Mesendoderm (in vitro differentiated cells): ENCODE measurements around the gene ABHD2.
A peak's percentile ranks its signal among the peaks of the same experiment; 100 is the strongest.

Experiments used
- DNase-seq: peaks from one replicate; pipeline ENCODE4 v3.0.0; 2013
- H2AK5ac ChIP-seq: 2 replicates; pipeline ENCODE4 v1.6.1; 2013; ENCODE audit warnings: low read length, inconsistent platforms
- H2BK120ac ChIP-seq: 2 replicates; pipeline ENCODE4 v1.6.1; 2013; ENCODE audit warnings: low read depth, mild to moderate bottlenecking, low read length, moderate library complexity, mixed read lengths
- H2BK15ac ChIP-seq: replicated peaks from 2 replicates; pipeline ENCODE4 v1.6.1; 2013; ENCODE audit warnings: low read depth, mild to moderate bottlenecking, moderate library complexity
- H2BK5ac ChIP-seq: 2 replicates; pipeline ENCODE4 v1.6.1; 2013; ENCODE audit warnings: low read length, inconsistent platforms
- H3K18ac ChIP-seq: 2 replicates; pipeline ENCODE4 v1.6.1; 2013; ENCODE audit warnings: mild to moderate bottlenecking, low read length, mixed read lengths
- H3K23ac ChIP-seq: one replicate; pipeline ENCODE4 v1.6.1; 2013; ENCODE audit warnings: low read length
- H3K27ac ChIP-seq: 2 replicates; pipeline ENCODE4 v1.5.1; 2013; ENCODE audit warnings: low read depth, mild to moderate bottlenecking, inconsistent platforms, low read length, moderate library complexity
- H3K27me3 ChIP-seq: 2 replicates; pipeline ENCODE4 v1.6.1; 2013; ENCODE audit warnings: low read length, control low read depth, mild to moderate bottlenecking, inconsistent platforms; ENCODE audit not compliant: insufficient read depth, poor library complexity
- H3K36me3 ChIP-seq: 2 replicates; pipeline ENCODE4 v1.6.1; 2013; ENCODE audit warnings: low read length, inconsistent platforms; ENCODE audit not compliant: control insufficient read depth, insufficient read depth
- H3K4ac ChIP-seq: one replicate; pipeline ENCODE4 v1.6.1; 2013; ENCODE audit warnings: low read depth, mild to moderate bottlenecking, low read length, moderate library complexity
- H3K4me1 ChIP-seq: 2 replicates; pipeline ENCODE4 v1.6.1; 2013; ENCODE audit warnings: low read depth, low read length, inconsistent platforms; ENCODE audit not compliant: control insufficient read depth
- H3K4me2 ChIP-seq: 2 replicates; pipeline ENCODE4 v1.6.1; 2013; ENCODE audit warnings: low read length
- H3K4me3 ChIP-seq: 2 replicates; pipeline ENCODE4 v1.5.1; 2013; ENCODE audit warnings: mild to moderate bottlenecking, low read length
- H3K56ac ChIP-seq: one replicate; pipeline ENCODE4 v1.6.1; 2013; ENCODE audit warnings: low read length
- H3K79me1 ChIP-seq: 2 replicates; pipeline ENCODE4 v1.6.1; 2013; ENCODE audit warnings: low read length, inconsistent platforms
- H3K79me2 ChIP-seq: 2 replicates; pipeline ENCODE4 v1.6.1; 2013; ENCODE audit warnings: mild to moderate bottlenecking, low read length; ENCODE audit not compliant: control insufficient read depth, insufficient read depth
- H3K9ac ChIP-seq: 2 replicates; pipeline ENCODE4 v1.6.1; 2013; ENCODE audit warnings: low read length, inconsistent platforms
- H4K5ac ChIP-seq: one replicate; pipeline ENCODE4 v1.6.1; 2013; ENCODE audit warnings: low read length
- H4K8ac ChIP-seq: one replicate; pipeline ENCODE4 v1.6.1; 2013; ENCODE audit warnings: low read depth, mild to moderate bottlenecking, control low read depth, low read length, moderate library complexity
- WGBS: extraction: QIAGEN DNeasy Blood & Tissue Kit; methylation state at CpG from one replicate; pipeline ENCODE4 v1.1.7; 2013; ENCODE audit warnings: low lambda C conversion rate, missing lambda C conversion rate; ENCODE audit not compliant: insufficient coverage; ENCODE audit errors: extremely low coverage; 5-methylcytosine and 5-hydroxymethylcytosine counted together

ABHD2 gene

DNA sequence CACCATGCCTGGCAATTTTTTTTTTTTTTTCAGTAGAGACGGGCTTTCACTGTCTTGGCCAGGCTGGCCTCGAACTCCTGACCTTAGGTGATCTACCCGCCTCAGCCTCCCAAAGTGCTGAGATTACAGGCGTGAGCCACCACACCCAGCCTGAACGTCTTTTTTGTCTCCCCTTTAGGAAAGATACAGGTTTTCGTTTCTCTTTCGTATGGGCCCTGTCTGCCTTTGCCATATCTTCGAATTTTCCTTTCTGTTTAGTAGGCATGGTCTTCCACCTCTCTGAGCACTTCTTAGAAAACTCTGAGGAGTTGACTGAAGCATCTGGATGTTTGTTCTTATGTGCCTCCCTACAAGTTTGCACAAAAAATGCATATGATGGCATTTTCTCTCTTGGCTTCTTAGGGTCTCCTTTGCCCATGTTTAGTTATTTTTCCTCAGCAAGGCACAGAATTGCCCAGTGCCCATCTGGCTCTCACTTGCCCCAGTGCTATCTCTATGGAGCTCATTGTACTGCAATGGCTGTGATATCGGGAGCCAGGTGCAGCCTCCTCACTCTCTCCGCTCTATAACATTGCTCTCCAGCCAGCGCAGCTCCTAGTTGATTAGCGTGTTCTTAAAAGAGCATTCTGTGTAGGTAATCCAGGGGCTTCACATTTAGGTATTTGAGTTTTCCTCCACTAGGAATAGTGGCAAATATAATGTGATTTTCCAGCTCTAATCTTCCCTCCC, 48.0 kb downstream of the ABHD2 start:
- no peak overlapping the region for H3K4me3 ChIP-seq
- H3K9ac ChIP-seq = no peak overlapping the region
- no peak overlapping the region for H3K27ac ChIP-seq
- no peaks in the 10 kb centered on the region for H3K27me3 ChIP-seq
- H2BK120ac ChIP-seq = no peak overlapping the region
- H3K23ac ChIP-seq = no peak overlapping the region
- WGBS = no CpG with 5 or more reads among the region's 12 CpGs
- H3K79me1 ChIP-seq = no peaks in the 10 kb centered on the region
- no peaks in the 10 kb centered on the region for H3K36me3 ChIP-seq
- no peak overlapping the region for H3K4me2 ChIP-seq
- no peak overlapping the region for H4K5ac ChIP-seq
- H2BK5ac ChIP-seq = no peak overlapping the region
- H4K8ac ChIP-seq = no peak overlapping the region
- H3K56ac ChIP-seq = no peak overlapping the region
- no peak overlapping the region for H3K4ac ChIP-seq
- no peak for DNase-seq
- no peaks in the 10 kb centered on the region for H3K79me2 ChIP-seq
- H3K18ac ChIP-seq = no peak overlapping the region
- no peak overlapping the region for H2BK15ac ChIP-seq
- no peaks in the 10 kb centered on the region for H3K4me1 ChIP-seq
- H2AK5ac ChIP-seq = no peak overlapping the region

DNA sequence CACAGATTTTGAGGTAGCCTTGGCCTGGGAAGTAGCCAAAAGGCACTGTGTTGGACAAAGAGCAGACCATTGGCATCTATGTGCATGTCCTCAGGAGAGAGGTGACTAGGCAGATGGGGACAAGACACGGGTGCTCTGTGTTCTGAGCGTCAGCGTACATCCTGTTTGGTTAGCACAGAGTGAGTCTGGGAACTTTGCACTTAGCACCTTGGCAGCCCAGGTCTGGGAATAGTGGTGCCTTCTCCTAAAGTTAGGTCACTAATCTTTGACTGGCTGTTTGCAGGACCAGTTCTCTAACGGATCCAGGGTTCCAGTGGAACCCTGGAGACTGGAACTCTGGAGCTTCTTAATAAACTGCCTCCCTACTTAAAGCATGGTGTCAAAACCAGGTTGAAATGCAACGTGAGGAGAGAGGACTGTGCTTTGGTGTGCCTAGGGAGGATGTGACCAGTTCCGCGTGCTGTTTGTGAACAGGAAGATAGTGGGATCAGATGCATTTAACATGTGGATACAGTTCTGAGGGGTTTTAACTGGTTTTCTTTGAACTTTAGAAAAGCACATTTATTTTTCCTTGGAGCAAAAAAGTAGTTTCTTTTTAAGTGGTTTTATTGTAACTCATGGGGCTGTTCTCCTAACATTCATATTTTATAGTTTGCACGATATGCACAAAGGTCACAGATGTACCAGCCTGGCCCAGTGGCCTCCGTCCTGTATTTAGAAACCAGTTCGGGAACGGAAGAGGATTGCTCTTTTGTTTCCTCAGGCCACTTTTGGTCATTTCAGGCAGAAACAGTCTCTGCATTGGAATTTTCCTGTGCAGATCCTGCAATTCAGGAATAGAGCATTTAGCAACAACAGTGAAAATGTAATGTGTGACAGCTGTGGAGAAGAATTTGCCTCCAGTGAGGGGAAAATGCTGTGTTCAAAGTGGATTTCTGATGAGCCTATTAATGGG, 48.8 kb downstream of the ABHD2 start:
- DNase-seq = no peak
- Histone ChIP-seq H3K79me2 (no peaks in the 10 kb centered on the region), H3K27ac (no peak overlapping the region), H3K27me3 (no peaks in the 10 kb centered on the region), H4K8ac (no peak overlapping the region), H3K4me3 (no peak overlapping the region), H2BK120ac (no peak overlapping the region), H3K9ac (no peak overlapping the region), H2AK5ac (no peak overlapping the region), H2BK5ac (no peak overlapping the region), H3K18ac (no peak overlapping the region), H3K4me1 (no peaks in the 10 kb centered on the region), H3K56ac (no peak overlapping the region), H3K4me2 (no peak overlapping the region), H3K79me1 (no peaks in the 10 kb centered on the region), H4K5ac (no peak overlapping the region), H2BK15ac (no peak overlapping the region), H3K36me3 (no peaks in the 10 kb centered on the region), H3K23ac (no peak overlapping the region), H3K4ac (no peak overlapping the region)
- no CpG with 5 or more reads among the region's 11 CpGs for WGBS

DNA sequence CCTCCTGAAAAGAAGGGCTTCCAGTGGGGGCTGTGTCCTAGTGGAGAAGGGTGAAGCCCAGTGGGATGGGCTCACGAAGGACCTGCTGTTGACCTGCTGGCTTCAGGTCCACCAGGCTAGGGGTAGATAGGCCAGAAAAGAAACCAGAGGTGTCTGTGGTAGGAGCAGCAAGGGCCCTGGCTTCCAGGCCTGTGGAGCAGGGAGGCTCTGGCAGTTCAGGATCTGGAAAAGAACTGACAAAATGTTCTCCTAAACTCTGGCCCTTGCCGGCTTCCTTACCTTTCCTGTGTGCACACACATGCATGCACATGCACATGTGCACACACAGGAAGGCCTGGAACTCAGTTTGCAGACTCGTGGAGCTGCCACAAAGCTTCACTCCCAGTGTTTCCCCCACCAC, 49.7 kb downstream of the ABHD2 start:
- no peak overlapping the region for H2AK5ac ChIP-seq
- H3K56ac ChIP-seq = no peak overlapping the region
- H3K9ac ChIP-seq = no peak overlapping the region
- H3K79me2 ChIP-seq = no peaks in the 10 kb centered on the region
- no peak overlapping the region for H2BK15ac ChIP-seq
- no peak overlapping the region for H4K5ac ChIP-seq
- WGBS = no CpG with 5 or more reads among the region's 3 CpGs
- H3K79me1 ChIP-seq = no peaks in the 10 kb centered on the region
- H3K27ac ChIP-seq = no peak overlapping the region
- no peak for DNase-seq
- no peak overlapping the region for H3K4me3 ChIP-seq
- no peak overlapping the region for H3K4me2 ChIP-seq
- H3K36me3 ChIP-seq = no peaks in the 10 kb centered on the region
- peaks cover 2% of the 10 kb centered on the region for H3K4me1 ChIP-seq
- H3K18ac ChIP-seq = no peak overlapping the region
- H3K27me3 ChIP-seq = no peaks in the 10 kb centered on the region
- H3K4ac ChIP-seq = no peak overlapping the region
- no peak overlapping the region for H2BK5ac ChIP-seq
- no peak overlapping the region for H4K8ac ChIP-seq
- no peak overlapping the region for H3K23ac ChIP-seq
- no peak overlapping the region for H2BK120ac ChIP-seq

DNA sequence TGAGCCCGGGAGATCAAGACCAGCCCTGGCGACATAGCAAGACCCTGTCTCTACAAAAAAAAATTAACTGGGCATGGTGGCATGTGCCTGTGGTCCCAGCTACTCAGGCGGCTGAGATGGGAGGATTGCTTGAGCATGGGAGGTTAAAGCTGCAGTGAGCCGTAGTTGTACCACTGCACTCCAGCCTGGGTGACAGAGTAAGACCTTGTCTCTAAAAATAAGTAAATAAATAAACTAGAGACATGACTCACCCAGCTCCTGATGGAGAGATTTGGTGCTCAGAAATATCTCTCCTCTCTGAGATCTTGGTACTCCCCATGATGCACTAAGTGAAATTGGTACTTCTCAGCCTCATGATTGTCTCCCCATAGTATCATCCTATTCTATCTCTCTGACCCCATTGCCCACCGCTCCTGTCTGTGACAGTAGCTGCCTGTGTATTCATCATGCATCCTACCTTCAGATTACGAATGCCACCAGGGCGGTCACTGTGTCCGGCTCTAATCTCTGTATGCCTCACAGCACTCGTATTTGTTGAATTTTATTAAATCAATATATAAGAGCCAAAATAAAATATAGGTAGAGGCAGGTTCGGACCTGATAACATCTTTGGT, 50.9 kb downstream of the ABHD2 start:
- no peak overlapping the region for H3K4me2 ChIP-seq
- no peak overlapping the region for H3K27ac ChIP-seq
- H3K36me3 ChIP-seq = no peaks in the 10 kb centered on the region
- H4K5ac ChIP-seq = no peak overlapping the region
- WGBS = no CpG with 5 or more reads among the region's 10 CpGs
- no peaks in the 10 kb centered on the region for H3K79me2 ChIP-seq
- H3K23ac ChIP-seq = no peak overlapping the region
- H3K4me3 ChIP-seq = no peak overlapping the region
- no peak overlapping the region for H2AK5ac ChIP-seq
- H3K4ac ChIP-seq = no peak overlapping the region
- H3K27me3 ChIP-seq = no peaks in the 10 kb centered on the region
- no peak overlapping the region for H3K9ac ChIP-seq
- H2BK120ac ChIP-seq = no peak overlapping the region
- no peak for DNase-seq
- no peak overlapping the region for H2BK5ac ChIP-seq
- H3K4me1 ChIP-seq = peaks cover 2% of the 10 kb centered on the region
- H3K18ac ChIP-seq = no peak overlapping the region
- H3K79me1 ChIP-seq = no peaks in the 10 kb centered on the region
- no peak overlapping the region for H3K56ac ChIP-seq
- H2BK15ac ChIP-seq = no peak overlapping the region
- no peak overlapping the region for H4K8ac ChIP-seq

DNA sequence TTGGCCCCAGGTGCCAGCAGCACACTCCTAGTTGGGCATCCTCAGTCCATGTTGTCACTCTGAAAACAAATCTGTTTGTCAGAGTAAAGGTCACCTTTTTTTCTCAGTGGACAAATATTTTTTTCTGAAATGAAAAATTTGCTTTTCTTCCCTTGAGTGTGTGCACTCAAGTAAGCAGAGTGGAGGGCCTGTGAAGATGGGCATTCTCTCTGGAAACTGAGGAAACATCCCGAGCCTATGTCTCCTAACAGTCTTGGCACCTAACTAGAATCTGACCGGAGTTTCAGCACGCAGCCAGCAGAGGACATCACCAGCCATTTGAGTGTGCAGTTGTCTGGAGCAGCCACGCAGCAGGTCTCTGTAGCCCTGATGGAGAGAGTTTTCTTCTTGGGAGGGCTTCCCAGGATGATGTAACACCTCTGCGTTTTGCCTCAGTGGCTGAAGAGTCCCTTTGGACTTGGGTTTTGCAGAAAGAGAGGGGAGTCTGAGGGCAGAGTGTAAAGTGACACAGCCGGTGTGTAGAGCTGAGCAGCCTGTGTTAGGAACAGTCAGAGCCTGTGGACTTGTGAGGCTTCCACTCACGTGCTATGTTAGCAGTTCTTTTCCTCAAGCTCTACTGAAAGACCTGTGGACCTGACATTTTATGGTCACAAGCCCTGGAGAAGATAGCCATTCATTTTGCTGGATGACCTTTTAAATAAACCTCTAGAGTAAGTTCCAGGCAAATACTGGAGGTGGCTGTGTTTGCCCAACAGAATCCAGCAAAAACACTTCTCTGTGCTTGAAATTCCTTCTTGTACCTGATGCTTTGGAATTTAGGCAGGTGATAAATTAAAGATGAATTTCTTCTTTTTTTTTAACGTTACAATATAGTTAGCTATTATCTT, 51.6 kb downstream of the ABHD2 start:
- H3K4me2 ChIP-seq = no peak overlapping the region
- no peak overlapping the region for H2BK15ac ChIP-seq
- no peak overlapping the region for H2BK120ac ChIP-seq
- no peak overlapping the region for H3K23ac ChIP-seq
- H3K56ac ChIP-seq = no peak overlapping the region
- H2AK5ac ChIP-seq = no peak overlapping the region
- H3K27me3 ChIP-seq = no peaks in the 10 kb centered on the region
- H2BK5ac ChIP-seq = no peak overlapping the region
- H3K18ac ChIP-seq = no peak overlapping the region
- H4K8ac ChIP-seq = no peak overlapping the region
- peak; percentile 48 for DNase-seq
- no peak overlapping the region for H3K4ac ChIP-seq
- no peak overlapping the region for H3K9ac ChIP-seq
- H4K5ac ChIP-seq = no peak overlapping the region
- H3K79me2 ChIP-seq = no peaks in the 10 kb centered on the region
- H3K4me3 ChIP-seq = no peak overlapping the region
- peaks cover 2% of the 10 kb centered on the region for H3K4me1 ChIP-seq
- WGBS = no CpG with 5 or more reads among the region's 8 CpGs
- H3K36me3 ChIP-seq = no peaks in the 10 kb centered on the region
- no peaks in the 10 kb centered on the region for H3K79me1 ChIP-seq
- no peak overlapping the region for H3K27ac ChIP-seq
